Smooth muscle cell (in vitro differentiated cells): Measurements from ENCODE around the gene DOHH. TPM values are rescaled to one million over a fixed set of nuclear protein-coding genes. Genes with fewer than 3 reads are reported as not detected.

Source experiments
- DNase-seq: peaks from one replicate; lab custom pipeline; 2025; ENCODE audit not compliant: unreplicated experiment; lab: John Stamatoyannopoulos, UW
- H2AFZ ChIP-seq: fragments of 200-600 bp; sonication (generic); 2 replicates; pipeline ENCODE4 v1.6.0; 2016; ENCODE audit warnings: antibody characterized with exemption, low read depth, mild to moderate bottlenecking
- H3F3A ChIP-seq: fragments of 200-600 bp; sonication (generic); 2 replicates; pipeline ENCODE4 v1.6.0; 2017; ENCODE audit warnings: antibody characterized with exemption, low read depth
- H3K27ac ChIP-seq: fragments of 200-600 bp; sonication (generic); 2 replicates; pipeline ENCODE4 v1.5.1; 2016; ENCODE audit warnings: low read depth, mild to moderate bottlenecking
- H3K27me3 ChIP-seq: fragments of 200-600 bp; sonication (generic); 2 replicates; pipeline ENCODE4 v1.6.1; 2016; ENCODE audit warnings: low read depth, mild to moderate bottlenecking
- H3K36me3 ChIP-seq: fragments of 200-600 bp; sonication (generic); 2 replicates; pipeline ENCODE4 v1.5.1; 2016; ENCODE audit warnings: low read depth
- H3K4me1 ChIP-seq: fragments of 200-600 bp; sonication (generic); 2 replicates; pipeline ENCODE4 v1.5.1; 2016; ENCODE audit warnings: low read depth
- H3K4me2 ChIP-seq: fragments of 200-600 bp; sonication (generic); 2 replicates; pipeline ENCODE4 v1.6.0; 2016; ENCODE audit warnings: mild to moderate bottlenecking
- H3K4me3 ChIP-seq: fragments of 200-600 bp; sonication (generic); 2 replicates; pipeline ENCODE4 v1.5.1; 2016; ENCODE audit warnings: mild to moderate bottlenecking
- H3K79me2 ChIP-seq: fragments of 200-600 bp; sonication (generic); 2 replicates; pipeline ENCODE4 v1.6.0; 2016; ENCODE audit warnings: low read depth, mild to moderate bottlenecking
- H3K9ac ChIP-seq: fragments of 200-600 bp; sonication (generic); 2 replicates; pipeline ENCODE4 v1.6.0; 2016; ENCODE audit warnings: low read depth
- H3K9me3 ChIP-seq: fragments of 200-600 bp; sonication (generic); replicated peaks from 2 replicates; pipeline ENCODE4 v1.5.1; 2016; ENCODE audit warnings: low read depth
- H4K20me1 ChIP-seq: fragments of 200-600 bp; sonication (generic); 2 replicates; pipeline ENCODE4 v1.6.0; 2016; ENCODE audit warnings: low read depth
- WGBS: methylation state at CpG from one replicate; pipeline ENCODE4 v1.1.7; 2016; ENCODE audit warnings: low lambda C conversion rate; 5-methylcytosine and 5-hydroxymethylcytosine counted together
- polyA plus RNA-seq: library from polyadenylated mRNA; unstranded; fragments of >200 nt; fragmentation: Nextera tagmentation; extraction: Ambion mirVana; gene quantifications from 2 replicates; pipeline ENCODE4 v1.2.1, GENCODE V29; 2016
- total RNA-seq: library from RNA; depleted of rRNA; stranded (reverse); fragments of >200 nt; gene quantifications from 2 replicates; pipeline ENCODE4 v1.2.3, GENCODE V29; 2014
- TF ChIP-seq, protein P1 (sequence below): fragments of 200-600 bp; sonication (generic); IDR thresholded peaks from 2 replicates; pipeline ENCODE4 v1.5.1; 2017; ENCODE audit warnings: borderline replicate concordance, mild to moderate bottlenecking, antibody characterized with exemption; ENCODE audit not compliant: insufficient read depth, poor library complexity, severe bottlenecking

DOHH gene, protein sequence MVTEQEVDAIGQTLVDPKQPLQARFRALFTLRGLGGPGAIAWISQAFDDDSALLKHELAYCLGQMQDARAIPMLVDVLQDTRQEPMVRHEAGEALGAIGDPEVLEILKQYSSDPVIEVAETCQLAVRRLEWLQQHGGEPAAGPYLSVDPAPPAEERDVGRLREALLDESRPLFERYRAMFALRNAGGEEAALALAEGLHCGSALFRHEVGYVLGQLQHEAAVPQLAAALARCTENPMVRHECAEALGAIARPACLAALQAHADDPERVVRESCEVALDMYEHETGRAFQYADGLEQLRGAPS
- total RNA-seq (8.1 and 8.7 TPM in 2 replicates), polyA plus RNA-seq (27.0 and 27.2 TPM in 2 replicates)

DNA sequence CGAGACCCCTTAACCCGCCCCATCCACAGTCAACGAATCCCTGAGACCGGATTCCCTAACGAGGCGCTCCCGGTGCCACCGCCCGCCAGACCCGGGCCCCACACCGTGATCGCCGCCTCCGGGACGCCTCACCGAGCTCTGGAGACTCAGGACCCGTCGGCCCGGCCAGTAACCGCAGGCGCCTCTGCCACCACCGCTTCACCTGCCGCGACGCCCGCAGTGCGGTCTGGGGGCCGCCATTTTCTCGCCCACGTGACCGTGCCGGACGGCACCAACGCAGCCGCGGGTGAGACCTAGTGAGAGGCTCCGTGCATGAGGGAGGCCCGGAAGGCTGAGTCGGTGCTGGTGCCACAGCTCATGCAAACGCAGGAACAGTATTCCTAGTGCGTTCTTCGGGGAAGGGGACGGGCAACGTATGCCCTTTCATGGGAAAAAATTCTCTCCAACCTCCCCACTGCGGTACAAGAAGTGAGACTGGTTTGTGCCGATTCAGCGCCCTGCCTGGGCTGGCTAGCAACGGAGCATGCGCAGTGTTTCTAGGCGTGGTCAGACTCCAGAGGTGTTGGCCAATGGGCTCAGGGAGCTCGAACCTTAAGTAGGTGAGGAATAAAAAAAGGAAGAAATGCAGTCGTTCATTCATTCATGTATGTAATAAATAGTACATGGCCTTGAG is at the start of gene DOHH:
DOHH (minus strand) TSS at position 246 of the 673 bp plus-strand sequence. CDS start 3,860 bp downstream, outside the sequence.
- Histone ChIP-seq H3K36me3 (no peaks in the 10 kb centered on the region), H3K4me2 (peak within 1 kb of the TSS; percentile 96), H3K79me2 (peaks cover 30% of the 10 kb centered on the region), H3K27me3 (no peaks in the 10 kb centered on the region), H3K4me3 (peak within 1 kb of the TSS; percentile 70), H3K9me3 (no peaks in the 10 kb centered on the region), H3F3A (peaks cover 4% of the 10 kb centered on the region), H3K9ac (peak within 1 kb of the TSS; percentile 98), H4K20me1 (no peaks in the 10 kb centered on the region), H3K27ac (peak within 1 kb of the TSS; percentile 92), H3K4me1 (peaks cover 9% of the 10 kb centered on the region), H2AFZ (peak within 1 kb of the TSS; percentile 90)
- TF ChIP-seq, protein P1, sequence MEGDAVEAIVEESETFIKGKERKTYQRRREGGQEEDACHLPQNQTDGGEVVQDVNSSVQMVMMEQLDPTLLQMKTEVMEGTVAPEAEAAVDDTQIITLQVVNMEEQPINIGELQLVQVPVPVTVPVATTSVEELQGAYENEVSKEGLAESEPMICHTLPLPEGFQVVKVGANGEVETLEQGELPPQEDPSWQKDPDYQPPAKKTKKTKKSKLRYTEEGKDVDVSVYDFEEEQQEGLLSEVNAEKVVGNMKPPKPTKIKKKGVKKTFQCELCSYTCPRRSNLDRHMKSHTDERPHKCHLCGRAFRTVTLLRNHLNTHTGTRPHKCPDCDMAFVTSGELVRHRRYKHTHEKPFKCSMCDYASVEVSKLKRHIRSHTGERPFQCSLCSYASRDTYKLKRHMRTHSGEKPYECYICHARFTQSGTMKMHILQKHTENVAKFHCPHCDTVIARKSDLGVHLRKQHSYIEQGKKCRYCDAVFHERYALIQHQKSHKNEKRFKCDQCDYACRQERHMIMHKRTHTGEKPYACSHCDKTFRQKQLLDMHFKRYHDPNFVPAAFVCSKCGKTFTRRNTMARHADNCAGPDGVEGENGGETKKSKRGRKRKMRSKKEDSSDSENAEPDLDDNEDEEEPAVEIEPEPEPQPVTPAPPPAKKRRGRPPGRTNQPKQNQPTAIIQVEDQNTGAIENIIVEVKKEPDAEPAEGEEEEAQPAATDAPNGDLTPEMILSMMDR = no peak
- DNase-seq = peak; percentile 92
- WGBS = under 1% methylated on average over 52 of the region's 52 CpGs

DNA sequence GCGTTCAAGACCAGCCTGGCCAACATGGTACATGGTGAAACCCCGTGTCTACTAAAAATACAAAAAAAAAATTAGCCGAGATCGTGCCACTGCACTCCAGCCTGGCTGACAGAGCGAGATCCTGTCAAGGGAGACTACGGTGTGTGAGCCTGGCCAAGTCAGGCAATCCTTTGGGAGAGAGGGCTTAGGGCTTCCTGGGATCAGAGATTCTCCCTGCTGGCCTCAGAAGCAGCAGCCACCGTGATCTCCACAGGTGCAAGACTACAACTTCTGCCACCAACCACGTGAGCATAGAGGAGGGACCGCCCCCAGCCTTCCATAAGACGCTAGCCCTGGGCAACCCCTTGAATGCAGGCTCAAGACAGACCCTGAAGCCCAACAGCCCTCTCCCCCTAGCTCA is 49.3 kb upstream of the DOHH start:
- H3K4me3 ChIP-seq = no peak overlapping the region
- 97% methylated on average over 10 of the region's 10 CpGs for WGBS
- no peak for DNase-seq
- H3F3A ChIP-seq = no peaks in the 10 kb centered on the region
- TF ChIP-seq, protein P1 = no peak
- no peak overlapping the region for H3K9ac ChIP-seq
- peaks cover 49% of the 10 kb centered on the region for H4K20me1 ChIP-seq
- no peaks in the 10 kb centered on the region for H3K4me1 ChIP-seq
- H3K36me3 ChIP-seq = no peaks in the 10 kb centered on the region
- no peak overlapping the region for H3K27ac ChIP-seq
- no peak overlapping the region for H3K4me2 ChIP-seq
- H3K79me2 ChIP-seq = peaks cover 11% of the 10 kb centered on the region
- H3K27me3 ChIP-seq = no peaks in the 10 kb centered on the region
- no peak overlapping the region for H2AFZ ChIP-seq
- H3K9me3 ChIP-seq = no peaks in the 10 kb centered on the region

DNA sequence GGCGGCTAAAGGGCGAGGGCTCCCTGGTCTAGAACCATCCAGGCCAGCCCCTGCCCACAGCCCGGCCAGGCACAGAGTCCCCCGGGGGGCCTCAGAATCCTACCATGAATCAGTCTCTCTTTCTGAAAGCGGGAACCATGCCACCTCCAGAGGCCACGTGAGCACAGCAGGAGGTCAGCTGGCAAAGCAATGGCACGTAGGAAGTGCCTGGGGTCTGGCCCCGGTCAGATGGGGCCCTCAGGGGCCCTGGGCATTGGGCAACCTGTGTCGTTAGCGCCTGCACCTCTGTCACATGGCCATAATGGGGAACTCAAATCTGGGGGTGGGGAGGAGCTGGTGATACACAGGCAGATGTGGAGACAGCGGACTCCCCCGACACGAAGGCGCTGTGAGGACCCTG is 48.1 kb upstream of the DOHH start:
- no peak overlapping the region for H3K27ac ChIP-seq
- no peaks in the 10 kb centered on the region for H3K4me1 ChIP-seq
- no peaks in the 10 kb centered on the region for H3K79me2 ChIP-seq
- TF ChIP-seq, protein P1 = no peak
- DNase-seq = no peak
- H3K4me2 ChIP-seq = no peak overlapping the region
- H3K27me3 ChIP-seq = no peaks in the 10 kb centered on the region
- H3K4me3 ChIP-seq = no peak overlapping the region
- no peaks in the 10 kb centered on the region for H3K9me3 ChIP-seq
- peaks cover 45% of the 10 kb centered on the region for H4K20me1 ChIP-seq
- WGBS = 96% methylated on average over 14 of the region's 14 CpGs
- H2AFZ ChIP-seq = no peak overlapping the region
- H3K9ac ChIP-seq = no peak overlapping the region
- H3K36me3 ChIP-seq = no peaks in the 10 kb centered on the region
- H3F3A ChIP-seq = no peaks in the 10 kb centered on the region
